GM12872 (cell line): Measurements from ENCODE around the gene MUC5B.

Experiments
- CTCF ChIP-seq: IDR thresholded peaks from 3 replicates; pipeline ENCODE4 v1.5.1; 2011; ENCODE audit warnings: low read depth, mild to moderate bottlenecking, low read length, moderate library complexity; ENCODE audit not compliant: insufficient read depth

Gene MUC5B

DNA sequence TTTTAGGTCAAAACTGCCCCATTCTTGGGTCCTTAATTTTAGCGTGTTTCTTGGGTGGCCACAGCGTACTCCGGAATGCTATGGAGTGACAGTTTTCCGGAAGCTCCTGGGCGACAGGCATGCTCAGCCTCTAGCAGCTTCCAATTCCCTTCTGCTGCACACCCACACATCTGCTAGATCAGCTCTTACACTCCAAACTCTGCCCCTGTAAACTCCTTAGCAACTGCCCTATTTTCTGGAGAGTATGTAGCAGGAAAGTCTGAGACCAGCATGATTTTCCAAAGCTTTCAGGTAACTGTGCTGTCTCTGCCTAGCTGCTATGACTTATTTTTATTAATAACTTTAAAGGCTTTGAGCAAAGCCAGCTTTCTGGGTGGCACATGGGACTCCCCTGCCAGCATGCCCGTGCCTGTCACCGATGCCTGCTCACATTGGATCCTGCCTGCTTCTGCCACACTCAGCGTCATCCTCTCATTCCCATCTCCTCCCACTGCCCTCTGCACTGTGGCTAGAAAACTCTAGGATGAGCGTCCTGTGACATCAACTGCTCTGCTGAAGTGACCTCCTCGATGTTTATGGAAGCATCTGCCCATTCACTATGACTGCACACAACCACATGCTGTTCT is 69.3 kb downstream of the MUC5B start:
- TF ChIP-seq CTCF, result no peak

GRCh38 chr11:1292644-1293618 is 70.1 kb downstream of the MUC5B start:
- TF ChIP-seq CTCF, result no peak

DNA sequence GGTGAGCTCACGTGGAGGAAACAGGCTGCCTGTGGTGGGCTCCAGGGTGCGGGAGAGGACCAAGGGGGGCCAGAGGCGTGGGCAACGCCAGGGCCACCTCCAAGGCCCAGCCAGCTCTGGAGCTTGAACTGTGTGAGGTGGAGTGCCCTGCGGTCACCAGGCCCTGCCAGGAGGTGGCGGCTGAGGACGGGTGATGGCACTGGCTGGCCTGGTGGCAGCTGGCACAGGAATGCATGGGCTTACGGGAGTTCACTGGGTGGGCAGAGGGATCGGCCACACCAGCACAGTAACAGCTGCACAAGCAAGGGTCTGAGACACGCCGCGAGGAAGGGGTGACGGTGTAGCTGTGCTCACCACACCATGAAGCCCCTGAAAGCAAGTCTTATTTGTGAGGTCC is 70.8 kb downstream of the MUC5B start:
- TF ChIP-seq CTCF, result 0 out of 3 replicates have a peak, but pooled peaks have one; percentile 20

- no peak for TF ChIP-seq CTCF
These were observed 72.2 kb downstream of the MUC5B start for GRCh38 chr11:1295086-1295485.

DNA sequence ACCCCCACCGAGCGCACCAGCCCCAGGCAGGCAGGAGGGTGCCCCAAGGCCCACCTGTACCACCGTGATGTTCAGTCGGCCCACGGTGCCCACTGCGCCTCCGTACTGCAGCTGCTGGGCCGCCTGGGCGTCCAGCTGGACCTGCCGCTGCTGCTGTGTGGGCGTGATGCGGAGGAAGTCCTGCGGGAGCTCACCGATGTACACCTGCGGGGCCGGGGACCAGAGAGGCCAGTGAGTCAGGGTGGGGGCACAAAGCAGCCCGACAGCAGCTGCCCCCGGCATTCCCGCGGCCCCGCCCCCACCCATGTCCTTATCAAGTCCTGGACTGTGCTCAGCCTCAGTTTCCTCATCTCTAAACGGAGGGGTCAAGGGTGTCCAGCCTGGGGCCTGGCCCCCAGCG is 72.7 kb downstream of the MUC5B start:
- TF ChIP-seq CTCF, result no peak

DNA sequence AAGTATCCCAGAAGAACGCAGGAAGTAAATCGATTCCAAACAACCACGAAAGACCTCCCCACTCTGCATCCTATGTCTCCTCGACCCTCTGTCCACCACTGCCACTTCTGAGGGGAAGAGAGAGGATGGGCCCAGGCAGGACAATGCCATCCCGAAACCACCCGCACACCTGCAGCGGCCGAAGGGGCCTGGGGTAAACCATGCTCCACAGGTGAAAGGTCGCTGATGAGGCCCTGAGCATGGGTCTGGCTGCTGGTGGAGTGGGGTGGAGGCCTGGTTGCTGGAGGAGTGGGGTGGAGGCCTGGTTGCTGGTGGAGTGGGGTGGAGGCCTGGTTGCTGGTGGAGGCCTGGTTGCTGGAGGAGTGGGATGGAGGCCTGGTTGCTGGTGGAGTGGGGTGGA is 73.4 kb downstream of the MUC5B start:
- no peak for TF ChIP-seq CTCF

DNA sequence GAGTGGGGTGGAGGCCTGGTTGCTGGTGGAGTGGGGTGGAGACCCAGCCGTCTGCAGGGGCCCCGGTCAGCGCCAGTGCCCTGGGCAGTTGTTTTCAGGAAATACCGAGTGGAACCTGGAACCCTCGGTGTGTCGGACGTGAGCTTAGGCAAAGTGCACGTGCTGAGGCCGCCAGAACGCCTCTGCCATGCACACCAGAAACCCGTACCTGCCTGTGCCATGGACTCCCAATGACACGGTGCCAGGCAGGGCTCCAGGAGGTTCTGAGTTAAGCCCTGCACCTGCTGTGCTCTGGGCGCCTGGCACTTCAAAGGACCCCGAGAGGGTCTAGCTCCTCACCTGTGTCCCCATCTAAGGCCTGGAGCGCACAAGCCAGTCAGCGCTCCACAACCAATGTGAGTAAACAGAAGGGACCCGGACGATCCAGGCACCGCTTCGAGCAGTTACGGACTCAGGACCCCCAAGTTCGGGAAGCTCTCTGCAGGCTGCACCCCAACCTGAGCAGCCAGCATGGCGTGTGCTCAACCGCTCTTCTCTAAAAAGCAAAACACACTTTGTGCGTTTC is 74.2 kb downstream of the MUC5B start:
- TF ChIP-seq CTCF, result no peak
